Loucy (cell line): ENCODE results near the gene TNIP3.

Source experiments
- CTCF ChIP-seq: fragments of 200-600 bp; sonication (generic); conservative IDR thresholded peaks from 2 replicates; pipeline ENCODE4 v1.5.1; 2014; ENCODE audit warnings: mild to moderate bottlenecking, antibody characterized with exemption, low read length
- EZH2phosphoT487 ChIP-seq: fragments of 200-600 bp; IDR thresholded peaks from 2 replicates; pipeline ENCODE4 v1.6.1; 2018; ENCODE audit warnings: antibody characterized with exemption, mild to moderate bottlenecking, moderate library complexity, borderline replicate concordance

GRCh38 chr4:121091941-121092340 is 72.2 kb downstream of the TNIP3 start:
- TF ChIP-seq CTCF (no peak), EZH2phosphoT487 (no peak)
